ENCODE measurements around the gene FLVCR2.

- TF ChIP-seq CTCF (IDR thresholded peaks at IDR 0.05), result no peak
- TF ChIP-seq POLR2A (IDR thresholded peaks at IDR 0.05; ENCODE audit: low read depth), result no peak
- no peak for TF ChIP-seq POLR2AphosphoS5 (IDR thresholded peaks at IDR 0.05)
- TF ChIP-seq EP300 (IDR thresholded peaks at IDR 0.05), result no peak
Measured at GRCh38 chr14:75540479-75540851, 38.0 kb upstream of the FLVCR2 start.
